GM10266 (cell line): Measurements from ENCODE around the gene DOCK3.

Experiments
- DNase-seq: peaks from one replicate; pipeline ENCODE4 v3.0.0; 2012; ENCODE audit errors: extremely low spot score
- CTCF ChIP-seq: IDR thresholded peaks from 2 replicates; pipeline ENCODE4 v1.5.1; 2012; ENCODE audit warnings: mild to moderate bottlenecking, low read depth; ENCODE audit not compliant: control insufficient read depth, insufficient read depth; ENCODE audit errors: missing control alignments

The DOCK3 gene

GRCh38 chr3:51408813-51409212 is 734.1 kb downstream of the DOCK3 start:
- DNase-seq, result no peak
- TF ChIP-seq CTCF, result no peak

- DNase-seq, result no peak
- no peak for TF ChIP-seq CTCF
Observed at GRCh38 chr3:51422211-51422610, 747.5 kb downstream of the DOCK3 start.

- DNase-seq, result no peak
- no peak for TF ChIP-seq CTCF
Observed at GRCh38 chr3:51426921-51427320, 752.2 kb downstream of the DOCK3 start.

GRCh38 chr3:51429138-51429537 is 754.4 kb downstream of the DOCK3 start:
- TF ChIP-seq CTCF, result no peak

More at GRCh38 chr3:51429138-51429537, 754.4 kb downstream of the DOCK3 start:
- no peak for DNase-seq
